HepG2 (cell line): ENCODE data around the gene TBC1D16. TPM values are rescaled to one million over a fixed set of nuclear protein-coding genes. Genes with fewer than 3 reads are reported as not detected.

Experiments
- AGO1 ChIP-seq: fragments of 200-400 bp; formaldehyde crosslinking; IDR thresholded peaks from 2 replicates; pipeline ENCODE4 v1.6.1; 2017; ENCODE audit warnings: mild to moderate bottlenecking, low read depth, low read length, moderate library complexity; ENCODE audit not compliant: poor library complexity, severe bottlenecking
- CHD4 ChIP-seq: fragments of 200-600 bp; sonication (generic); IDR thresholded peaks from 2 replicates; pipeline ENCODE4 v1.7.0; 2017; ENCODE audit warnings: mild to moderate bottlenecking, low read length, borderline replicate concordance
- KLF13 ChIP-seq: sonication (generic); formaldehyde crosslinking; IDR thresholded peaks from 2 replicates; pipeline ENCODE4 v1.4.0; 2020; ENCODE audit warnings: mild to moderate bottlenecking, missing genetic modification reagents
- MTF2 ChIP-seq: sonication (generic); formaldehyde crosslinking; IDR thresholded peaks from 2 replicates; pipeline ENCODE4 v1.5.0; 2020; ENCODE audit warnings: missing genetic modification reagents, borderline replicate concordance
- PLRG1 ChIP-seq: fragments of 450-650 bp; conservative IDR thresholded peaks from 2 replicates; pipeline ENCODE4 v1.6.1; 2016
- ZMYM4 ChIP-seq: sonication (generic); formaldehyde crosslinking; IDR thresholded peaks from 2 replicates; pipeline ENCODE4 v1.8.1; 2023; ENCODE audit warnings: mild to moderate bottlenecking, missing genetic modification reagents
- ZNF136 ChIP-seq: sonication (generic); formaldehyde crosslinking; IDR thresholded peaks from 2 replicates; pipeline ENCODE4 v1.8.1; 2022; ENCODE audit warnings: low read depth, mild to moderate bottlenecking, moderate library complexity, missing genetic modification reagents
- ZNF264 ChIP-seq: sonication (generic); formaldehyde crosslinking; IDR thresholded peaks from 2 replicates; pipeline ENCODE4 v1.4.0; 2020; ENCODE audit warnings: missing genetic modification reagents
- ZNF530 ChIP-seq: sonication (generic); formaldehyde crosslinking; IDR thresholded peaks from 2 replicates; pipeline ENCODE4 v1.5.0; 2020; ENCODE audit warnings: low read depth, mild to moderate bottlenecking, missing genetic modification reagents
- polyA plus RNA-seq, 8 experiments: library from polyadenylated mRNA; depleted of rRNA in 3 of 8; stranded (reverse) in 7 of 8; unstranded in 1 of 8; fragments of >200 nt; fragmentation: Illumina TruSeq in 4 of 8; extraction: Trizol in 4 of 8; gene quantifications; 2 replicates each; pipeline versions ENCODE4 v1.2.1 to v1.2.3, GENCODE V29; 2011 to 2016; ENCODE audit warnings: low read depth in 4 of 8, missing spikeins in 1 of 8, mixed read lengths in 1 of 8; ENCODE audit not compliant: insufficient read depth in 1 of 8
- total RNA-seq, 5 experiments: library from RNA; depleted of rRNA; stranded (reverse); fragments of >200 nt; fragmentation: Illumina TruSeq; extraction: Trizol; gene quantifications; 2 replicates each; pipeline ENCODE4 v1.2.3, GENCODE V29; 2016; ENCODE audit warnings: low read depth in 1 of 5
- TF ChIP-seq, protein P1 (sequence below): sonication (generic); formaldehyde crosslinking; IDR thresholded peaks from 2 replicates; pipeline ENCODE4 v1.9.0; 2021; ENCODE audit warnings: missing genetic modification reagents, borderline replicate concordance
- TF ChIP-seq, protein P2 (sequence below): IDR thresholded peaks from 2 replicates; pipeline ENCODE4 v1.6.1; 2016; ENCODE audit warnings: low read depth, borderline replicate concordance
- TF ChIP-seq, protein P3 (sequence below): IDR thresholded peaks from 2 replicates; pipeline ENCODE4 v1.6.1; 2012; ENCODE audit warnings: low read length, improper control_type of control experiment
- TF ChIP-seq, protein P4 (sequence below): sonication (generic); formaldehyde crosslinking; IDR thresholded peaks from 2 replicates; pipeline ENCODE4 v1.4.0; 2020; ENCODE audit warnings: missing genetic modification reagents, borderline replicate concordance
- TF ChIP-seq, protein P5 (sequence below): sonication (generic); formaldehyde crosslinking; IDR thresholded peaks from 2 replicates; pipeline ENCODE4 v1.9.0; 2021; ENCODE audit warnings: missing genetic modification reagents, mild to moderate bottlenecking, borderline replicate concordance

Gene TBC1D16
- total and polyA plus RNA-seq, 2 of the 13 experiments (the other 11 are each of a cell fraction or from before 2014, with no cell fraction given), result 14.9 to 24.9 TPM

DNA sequence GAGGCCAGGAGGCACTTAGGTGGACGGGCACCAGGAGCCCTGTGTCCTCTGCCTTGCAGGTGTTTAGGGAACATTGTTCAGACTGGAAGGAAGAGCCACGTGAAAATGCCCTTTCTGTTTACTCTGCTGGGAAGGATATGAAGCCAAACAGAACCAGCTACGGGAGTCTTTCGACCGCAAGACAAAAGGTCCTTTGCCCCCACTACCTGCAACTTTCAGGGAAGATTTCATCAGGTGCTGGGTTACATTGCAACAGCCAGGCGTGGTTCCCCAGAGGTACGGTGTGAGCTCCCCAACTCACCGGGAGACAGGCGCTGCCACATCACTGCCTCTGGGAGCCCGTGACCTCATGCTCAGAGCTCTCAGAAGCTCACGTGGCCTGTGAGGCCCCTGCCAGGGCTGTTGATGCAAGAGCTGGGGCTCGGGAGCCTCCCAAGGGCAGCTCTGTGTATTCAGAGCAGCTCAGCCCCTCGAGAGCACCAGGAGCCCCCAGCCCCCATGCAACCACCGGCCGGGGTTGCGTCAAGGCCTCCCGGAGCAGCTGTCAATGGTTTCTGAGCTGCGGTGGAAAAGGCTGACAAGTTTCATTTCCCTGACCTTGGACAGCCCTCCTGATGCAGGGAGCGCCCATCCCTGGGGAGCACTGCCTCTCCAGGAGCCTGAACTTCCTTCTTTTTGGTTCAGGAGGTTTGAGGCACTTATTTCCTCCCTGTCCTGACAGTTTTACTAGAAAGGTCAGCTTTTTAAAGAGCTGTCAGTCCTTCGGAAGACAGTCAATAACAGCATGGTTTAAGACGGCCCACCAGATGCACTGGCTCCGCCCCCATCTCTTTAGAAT, 42.1 kb downstream of the TBC1D16 start (continued):
- TF ChIP-seq, protein P1, sequence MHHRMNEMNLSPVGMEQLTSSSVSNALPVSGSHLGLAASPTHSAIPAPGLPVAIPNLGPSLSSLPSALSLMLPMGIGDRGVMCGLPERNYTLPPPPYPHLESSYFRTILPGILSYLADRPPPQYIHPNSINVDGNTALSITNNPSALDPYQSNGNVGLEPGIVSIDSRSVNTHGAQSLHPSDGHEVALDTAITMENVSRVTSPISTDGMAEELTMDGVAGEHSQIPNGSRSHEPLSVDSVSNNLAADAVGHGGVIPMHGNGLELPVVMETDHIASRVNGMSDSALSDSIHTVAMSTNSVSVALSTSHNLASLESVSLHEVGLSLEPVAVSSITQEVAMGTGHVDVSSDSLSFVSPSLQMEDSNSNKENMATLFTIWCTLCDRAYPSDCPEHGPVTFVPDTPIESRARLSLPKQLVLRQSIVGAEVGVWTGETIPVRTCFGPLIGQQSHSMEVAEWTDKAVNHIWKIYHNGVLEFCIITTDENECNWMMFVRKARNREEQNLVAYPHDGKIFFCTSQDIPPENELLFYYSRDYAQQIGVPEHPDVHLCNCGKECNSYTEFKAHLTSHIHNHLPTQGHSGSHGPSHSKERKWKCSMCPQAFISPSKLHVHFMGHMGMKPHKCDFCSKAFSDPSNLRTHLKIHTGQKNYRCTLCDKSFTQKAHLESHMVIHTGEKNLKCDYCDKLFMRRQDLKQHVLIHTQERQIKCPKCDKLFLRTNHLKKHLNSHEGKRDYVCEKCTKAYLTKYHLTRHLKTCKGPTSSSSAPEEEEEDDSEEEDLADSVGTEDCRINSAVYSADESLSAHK, result no peak; the same call in 1 of the 2 replicates
- peak; percentile 96; the same call in 1 of the 2 replicates for TF ChIP-seq ZNF264 (CRISPR knock-in tag)
- TF ChIP-seq PLRG1, result no peak
- peak; percentile 73; the same call in 1 of the 2 replicates for TF ChIP-seq ZMYM4 (CRISPR knock-in tag)
- peak; percentile 51 for TF ChIP-seq MTF2 (CRISPR knock-in tag)
- TF ChIP-seq, protein P2, sequence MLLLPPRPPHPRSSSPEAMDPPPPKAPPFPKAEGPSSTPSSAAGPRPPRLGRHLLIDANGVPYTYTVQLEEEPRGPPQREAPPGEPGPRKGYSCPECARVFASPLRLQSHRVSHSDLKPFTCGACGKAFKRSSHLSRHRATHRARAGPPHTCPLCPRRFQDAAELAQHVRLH (CRISPR knock-in tag), result peak; percentile 76
- TF ChIP-seq ZNF136 (CRISPR knock-in tag), result peak; percentile 70; the same call in 1 of the 2 replicates
- TF ChIP-seq, protein P3, sequence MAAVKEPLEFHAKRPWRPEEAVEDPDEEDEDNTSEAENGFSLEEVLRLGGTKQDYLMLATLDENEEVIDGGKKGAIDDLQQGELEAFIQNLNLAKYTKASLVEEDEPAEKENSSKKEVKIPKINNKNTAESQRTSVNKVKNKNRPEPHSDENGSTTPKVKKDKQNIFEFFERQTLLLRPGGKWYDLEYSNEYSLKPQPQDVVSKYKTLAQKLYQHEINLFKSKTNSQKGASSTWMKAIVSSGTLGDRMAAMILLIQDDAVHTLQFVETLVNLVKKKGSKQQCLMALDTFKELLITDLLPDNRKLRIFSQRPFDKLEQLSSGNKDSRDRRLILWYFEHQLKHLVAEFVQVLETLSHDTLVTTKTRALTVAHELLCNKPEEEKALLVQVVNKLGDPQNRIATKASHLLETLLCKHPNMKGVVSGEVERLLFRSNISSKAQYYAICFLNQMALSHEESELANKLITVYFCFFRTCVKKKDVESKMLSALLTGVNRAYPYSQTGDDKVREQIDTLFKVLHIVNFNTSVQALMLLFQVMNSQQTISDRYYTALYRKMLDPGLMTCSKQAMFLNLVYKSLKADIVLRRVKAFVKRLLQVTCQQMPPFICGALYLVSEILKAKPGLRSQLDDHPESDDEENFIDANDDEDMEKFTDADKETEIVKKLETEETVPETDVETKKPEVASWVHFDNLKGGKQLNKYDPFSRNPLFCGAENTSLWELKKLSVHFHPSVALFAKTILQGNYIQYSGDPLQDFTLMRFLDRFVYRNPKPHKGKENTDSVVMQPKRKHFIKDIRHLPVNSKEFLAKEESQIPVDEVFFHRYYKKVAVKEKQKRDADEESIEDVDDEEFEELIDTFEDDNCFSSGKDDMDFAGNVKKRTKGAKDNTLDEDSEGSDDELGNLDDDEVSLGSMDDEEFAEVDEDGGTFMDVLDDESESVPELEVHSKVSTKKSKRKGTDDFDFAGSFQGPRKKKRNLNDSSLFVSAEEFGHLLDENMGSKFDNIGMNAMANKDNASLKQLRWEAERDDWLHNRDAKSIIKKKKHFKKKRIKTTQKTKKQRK, result no peak
- TF ChIP-seq AGO1, result no peak
- TF ChIP-seq, protein P4, sequence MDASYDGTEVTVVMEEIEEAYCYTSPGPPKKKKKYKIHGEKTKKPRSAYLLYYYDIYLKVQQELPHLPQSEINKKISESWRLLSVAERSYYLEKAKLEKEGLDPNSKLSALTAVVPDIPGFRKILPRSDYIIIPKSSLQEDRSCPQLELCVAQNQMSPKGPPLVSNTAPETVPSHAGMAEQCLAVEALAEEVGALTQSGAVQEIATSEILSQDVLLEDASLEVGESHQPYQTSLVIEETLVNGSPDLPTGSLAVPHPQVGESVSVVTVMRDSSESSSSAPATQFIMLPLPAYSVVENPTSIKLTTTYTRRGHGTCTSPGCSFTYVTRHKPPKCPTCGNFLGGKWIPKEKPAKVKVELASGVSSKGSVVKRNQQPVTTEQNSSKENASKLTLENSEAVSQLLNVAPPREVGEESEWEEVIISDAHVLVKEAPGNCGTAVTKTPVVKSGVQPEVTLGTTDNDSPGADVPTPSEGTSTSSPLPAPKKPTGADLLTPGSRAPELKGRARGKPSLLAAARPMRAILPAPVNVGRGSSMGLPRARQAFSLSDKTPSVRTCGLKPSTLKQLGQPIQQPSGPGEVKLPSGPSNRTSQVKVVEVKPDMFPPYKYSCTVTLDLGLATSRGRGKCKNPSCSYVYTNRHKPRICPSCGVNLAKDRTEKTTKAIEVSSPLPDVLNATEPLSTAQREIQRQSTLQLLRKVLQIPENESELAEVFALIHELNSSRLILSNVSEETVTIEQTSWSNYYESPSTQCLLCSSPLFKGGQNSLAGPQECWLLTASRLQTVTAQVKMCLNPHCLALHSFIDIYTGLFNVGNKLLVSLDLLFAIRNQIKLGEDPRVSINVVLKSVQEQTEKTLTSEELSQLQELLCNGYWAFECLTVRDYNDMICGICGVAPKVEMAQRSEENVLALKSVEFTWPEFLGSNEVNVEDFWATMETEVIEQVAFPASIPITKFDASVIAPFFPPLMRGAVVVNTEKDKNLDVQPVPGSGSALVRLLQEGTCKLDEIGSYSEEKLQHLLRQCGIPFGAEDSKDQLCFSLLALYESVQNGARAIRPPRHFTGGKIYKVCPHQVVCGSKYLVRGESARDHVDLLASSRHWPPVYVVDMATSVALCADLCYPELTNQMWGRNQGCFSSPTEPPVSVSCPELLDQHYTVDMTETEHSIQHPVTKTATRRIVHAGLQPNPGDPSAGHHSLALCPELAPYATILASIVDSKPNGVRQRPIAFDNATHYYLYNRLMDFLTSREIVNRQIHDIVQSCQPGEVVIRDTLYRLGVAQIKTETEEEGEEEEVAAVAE (CRISPR knock-in tag), result peak; percentile 84
- TF ChIP-seq ZNF530, result no peak
- TF ChIP-seq, protein P5, sequence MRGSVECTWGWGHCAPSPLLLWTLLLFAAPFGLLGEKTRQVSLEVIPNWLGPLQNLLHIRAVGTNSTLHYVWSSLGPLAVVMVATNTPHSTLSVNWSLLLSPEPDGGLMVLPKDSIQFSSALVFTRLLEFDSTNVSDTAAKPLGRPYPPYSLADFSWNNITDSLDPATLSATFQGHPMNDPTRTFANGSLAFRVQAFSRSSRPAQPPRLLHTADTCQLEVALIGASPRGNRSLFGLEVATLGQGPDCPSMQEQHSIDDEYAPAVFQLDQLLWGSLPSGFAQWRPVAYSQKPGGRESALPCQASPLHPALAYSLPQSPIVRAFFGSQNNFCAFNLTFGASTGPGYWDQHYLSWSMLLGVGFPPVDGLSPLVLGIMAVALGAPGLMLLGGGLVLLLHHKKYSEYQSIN (CRISPR knock-in tag), result peak; percentile 92; the same call in 1 of the 2 replicates
- peak; percentile 94; the same call in 1 of the 2 replicates for TF ChIP-seq KLF13 (CRISPR knock-in tag)
- no peak for TF ChIP-seq CHD4
